B cell (primary cell): ENCODE measurements around the gene CD226. TPM values are rescaled to one million over a fixed set of nuclear protein-coding genes. Genes with fewer than 3 reads are reported as not detected.
"Not testable (repeated sequence)": the region's sequence is repeated elsewhere in the genome, so short reads cannot be mapped to it uniquely, and the experiment has no call there.

Source experiments
- ATAC-seq: fragments of 200-7000 bp; cut with Tn5 transposase; one replicate; pipeline ENCODE4 v1.10.0; 2021; ENCODE audit warnings: low read depth, mild to moderate bottlenecking, moderate number of reproducible peaks, moderate library complexity
- CTCF ChIA-PET: fragments of 350-600 bp; sonication (Branson Sonifier 250); formaldehyde crosslinking; loops from one replicate; lab custom pipeline; 2021; ENCODE audit warnings: antibody characterized with exemption, inconsistent platforms; lab: Charles Lee
- POLR2A ChIA-PET: fragments of 350-600 bp; sonication (Branson Sonifier 250); formaldehyde crosslinking; loops from one replicate; lab custom pipeline; 2021; ENCODE audit warnings: antibody characterized with exemption; lab: Charles Lee
- DNase-seq: peaks from one replicate; pipeline ENCODE4 v3.0.0; 2013
- H2AFZ ChIP-seq: 2 replicates; pipeline ENCODE4 v1.6.1; 2012; ENCODE audit warnings: mild to moderate bottlenecking, low read depth, low read length; ENCODE audit not compliant: insufficient read depth, poor library complexity, severe bottlenecking
- H3K27ac ChIP-seq, 2 donors: 1 replicate in 1 of 2; 2 replicates in 1 of 2; pipeline ENCODE4 v1.5.1; 2012 to 2013; ENCODE audit warnings: low read length in 2 of 2, mild to moderate bottlenecking in 2 of 2, moderate library complexity in 1 of 2
- H3K27me3 ChIP-seq, 4 experiments: fragments of 200-600 bp in 1 of 4; sonication (generic) in 1 of 4; replicated peaks in 1 of 4; 1 replicate in 2 of 4; 2 replicates in 2 of 4; pipeline versions ENCODE4 v1.6.1 to v1.7.0; 2013 to 2016; ENCODE audit warnings: low read length in 3 of 4, mild to moderate bottlenecking in 2 of 4, mixed read lengths in 1 of 4, moderate library complexity in 1 of 4; ENCODE audit not compliant: insufficient read depth in 4 of 4, control insufficient read depth in 3 of 4; ENCODE audit errors: control extremely low read depth in 1 of 4
- H3K36me3 ChIP-seq, 2 experiments: replicated peaks in 1 of 2; 1 replicate in 1 of 2; 2 replicates in 1 of 2; pipeline versions ENCODE4 v1.6.1 to v1.7.1; 2013; ENCODE audit warnings: low read length in 1 of 2; ENCODE audit not compliant: insufficient read depth in 2 of 2, control insufficient read depth in 1 of 2; ENCODE audit errors: control extremely low read depth in 1 of 2, extremely low read depth in 1 of 2
- H3K4me1 ChIP-seq, 2 donors: fragments of 200-600 bp in 1 of 2; sonication (generic) in 1 of 2; 1 replicate in 1 of 2; 2 replicates in 1 of 2; pipeline versions ENCODE4 v1.5.1 to v1.6.1; 2013 to 2017; ENCODE audit warnings: low read length in 2 of 2; ENCODE audit not compliant: control insufficient read depth in 2 of 2, insufficient read depth in 2 of 2
- H3K4me2 ChIP-seq: replicated peaks from 2 replicates; pipeline ENCODE3; 2012; ENCODE audit warnings: mild to moderate bottlenecking, low read depth, low read length; ENCODE audit not compliant: poor library complexity, severe bottlenecking
- H3K4me3 ChIP-seq, 5 experiments: fragments of 200-600 bp in 1 of 5; sonication (generic) in 1 of 5; 1 replicate in 3 of 5; 2 replicates in 2 of 5; pipeline versions ENCODE4 v1.5.1 to v1.7.0; 2011 to 2016; ENCODE audit warnings: low read length in 4 of 5, mild to moderate bottlenecking in 4 of 5, low read depth in 2 of 5, control low read depth in 1 of 5, moderate library complexity in 1 of 5; ENCODE audit not compliant: insufficient read depth in 1 of 5; ENCODE audit errors: control extremely low read depth in 1 of 5, extremely low read depth in 1 of 5
- H3K79me2 ChIP-seq: fragments of 200-600 bp; sonication (generic); one replicate; pipeline ENCODE4 v1.6.0; 2016; ENCODE audit warnings: low read length; ENCODE audit not compliant: control insufficient read depth, insufficient read depth
- H3K9ac ChIP-seq: fragments of 200-600 bp; sonication (generic); 2 replicates; pipeline ENCODE4 v1.6.1; 2017; ENCODE audit warnings: mild to moderate bottlenecking, low read length, moderate library complexity
- H3K9me3 ChIP-seq, 3 donors: one replicate each; pipeline versions ENCODE4 v1.6.1 to v1.7.1; 2013; ENCODE audit warnings: low read length in 2 of 3; ENCODE audit not compliant: control insufficient read depth in 2 of 3, insufficient read depth in 1 of 3; ENCODE audit errors: control extremely low read depth in 1 of 3
- H4K20me1 ChIP-seq: 2 replicates; pipeline ENCODE4 v1.6.0; 2012; ENCODE audit warnings: mild to moderate bottlenecking, low read length; ENCODE audit not compliant: insufficient read depth, control insufficient read depth, poor library complexity, severe bottlenecking
- H3K27ac Mint-ChIP-seq: one replicate; pipeline ENCODE4 v1.8.0; 2021; ENCODE audit warnings: mixed read lengths
- H3K27me3 Mint-ChIP-seq: one replicate; pipeline ENCODE4 v1.8.0; 2021; ENCODE audit warnings: mixed read lengths
- H3K4me1 Mint-ChIP-seq: one replicate; pipeline ENCODE4 v1.8.0; 2021; ENCODE audit warnings: mixed read lengths
- H3K4me3 Mint-ChIP-seq: one replicate; pipeline ENCODE4 v1.8.0; 2021; ENCODE audit warnings: mixed read lengths
- H3K9me3 Mint-ChIP-seq: one replicate; pipeline ENCODE4 v1.8.0; 2022; ENCODE audit warnings: mixed read lengths; ENCODE audit not compliant: insufficient read depth
- EZH2 ChIP-seq: IDR thresholded peaks from 2 replicates; pipeline ENCODE4 v1.6.1; 2012; ENCODE audit warnings: borderline replicate concordance, low read depth, mild to moderate bottlenecking, moderate library complexity, low read length; ENCODE audit not compliant: insufficient read depth, poor library complexity, severe bottlenecking
- WGBS: methylation state at CpG from one replicate; pipeline ENCODE4 v1.1.5; 2013; ENCODE audit warnings: missing lambda C conversion rate; ENCODE audit not compliant: insufficient coverage; 5-methylcytosine and 5-hydroxymethylcytosine counted together
- intact Hi-C: fragments of 100-400 bp; cut with micrococcal nuclease; formaldehyde crosslinking; loops from one replicate; pipeline ENCODE4 v1.10.0; 2022
- polyA plus RNA-seq: library from polyadenylated mRNA; depleted of rRNA; stranded (reverse); fragments of >200 nt; gene quantifications from 2 replicates; pipeline ENCODE4 v1.2.3, GENCODE V29; 2012
- total RNA-seq, 2 donors: library from RNA; stranded (reverse); fragments of 120-200 nt in 1 of 2; gene quantifications; 1 replicate in 1 of 2; 2 replicates in 1 of 2; pipeline versions ENCODE4 v1.2.3 to v1.2.4, GENCODE V29; 2013 to 2022
- TF ChIP-seq, protein P1 (sequence below): fragments of 200-600 bp; IDR thresholded peaks from one replicate; pipeline ENCODE4 v1.8.0; 2022; ENCODE audit warnings: antibody characterized with exemption, mild to moderate bottlenecking

CD226 gene
- total and polyA plus RNA-seq, 2 donors (not counting 1 experiment from before 2014, with no cell fraction given) = 0.78 to 2.6 TPM

DNA sequence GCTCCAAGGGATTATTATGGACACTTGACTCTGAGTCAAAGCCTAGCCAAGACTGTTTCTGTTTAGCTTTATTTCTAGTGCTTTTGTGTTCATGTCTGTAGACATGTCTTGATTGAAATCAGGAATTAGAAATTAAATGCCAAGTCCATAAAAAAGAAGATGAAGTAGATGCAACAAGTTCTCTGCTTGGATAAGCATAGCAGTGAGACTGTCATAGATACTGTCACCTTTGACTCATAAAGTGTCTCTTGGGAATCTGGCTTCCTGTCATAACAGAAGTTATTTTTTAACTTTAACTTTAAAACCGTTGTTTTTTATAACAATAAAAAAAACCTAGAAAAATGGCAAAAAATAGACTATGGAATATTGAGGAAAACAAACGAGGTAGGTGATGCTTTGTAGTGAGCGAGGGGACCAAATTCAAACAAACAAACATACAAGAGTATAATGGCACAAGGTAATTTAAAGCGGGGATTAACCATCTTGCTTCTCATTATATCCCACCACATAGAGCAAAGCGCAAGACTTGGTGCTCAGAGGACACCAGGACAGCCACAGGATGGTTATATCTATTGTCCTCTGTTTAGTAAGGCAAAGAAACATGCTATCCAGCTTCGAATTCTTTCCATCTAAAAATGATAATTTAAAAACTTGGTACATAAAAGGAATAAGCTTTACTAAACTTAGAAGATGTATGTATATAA, 64.6 kb downstream of the CD226 start:
- intact Hi-C loops = no loop called here
- no peaks in the 10 kb centered on the region for H3K9me3 Mint-ChIP-seq
- DNase-seq (no peak), ATAC-seq (peak; percentile 61)
- ChIA-PET CTCF (no interaction called here), POLR2A (no interaction called here)
- no CpG with 5 or more reads among the region's 6 CpGs for WGBS
- H3K27me3 ChIP-seq = no peaks in the 10 kb centered on the region
- no peak overlapping the region for H3K27ac Mint-ChIP-seq
- H3K36me3 ChIP-seq = no peaks in the 10 kb centered on the region
- TF ChIP-seq, protein P1, sequence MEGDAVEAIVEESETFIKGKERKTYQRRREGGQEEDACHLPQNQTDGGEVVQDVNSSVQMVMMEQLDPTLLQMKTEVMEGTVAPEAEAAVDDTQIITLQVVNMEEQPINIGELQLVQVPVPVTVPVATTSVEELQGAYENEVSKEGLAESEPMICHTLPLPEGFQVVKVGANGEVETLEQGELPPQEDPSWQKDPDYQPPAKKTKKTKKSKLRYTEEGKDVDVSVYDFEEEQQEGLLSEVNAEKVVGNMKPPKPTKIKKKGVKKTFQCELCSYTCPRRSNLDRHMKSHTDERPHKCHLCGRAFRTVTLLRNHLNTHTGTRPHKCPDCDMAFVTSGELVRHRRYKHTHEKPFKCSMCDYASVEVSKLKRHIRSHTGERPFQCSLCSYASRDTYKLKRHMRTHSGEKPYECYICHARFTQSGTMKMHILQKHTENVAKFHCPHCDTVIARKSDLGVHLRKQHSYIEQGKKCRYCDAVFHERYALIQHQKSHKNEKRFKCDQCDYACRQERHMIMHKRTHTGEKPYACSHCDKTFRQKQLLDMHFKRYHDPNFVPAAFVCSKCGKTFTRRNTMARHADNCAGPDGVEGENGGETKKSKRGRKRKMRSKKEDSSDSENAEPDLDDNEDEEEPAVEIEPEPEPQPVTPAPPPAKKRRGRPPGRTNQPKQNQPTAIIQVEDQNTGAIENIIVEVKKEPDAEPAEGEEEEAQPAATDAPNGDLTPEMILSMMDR = no peak
- no peak for TF ChIP-seq EZH2
- H3K4me1 ChIP-seq = peaks cover 8 to 9% of the 10 kb centered on the region in 2 donors
- no peaks in the 10 kb centered on the region for H3K27me3 Mint-ChIP-seq
- H4K20me1 ChIP-seq = no peaks in the 10 kb centered on the region
- H3K9ac ChIP-seq = peak overlapping the region; percentile 8
- peaks cover 21% of the 10 kb centered on the region for H3K4me1 Mint-ChIP-seq
- no peaks in the 10 kb centered on the region for H3K79me2 ChIP-seq
- no peak overlapping the region for H3K4me3 ChIP-seq
- H3K9me3 ChIP-seq = peaks cover 0 to 1% (median 0%) of the 10 kb centered on the region in 3 donors
- peak overlapping the region; percentile 9 for H3K4me2 ChIP-seq
- no peak overlapping the region for H2AFZ ChIP-seq
- H3K4me3 Mint-ChIP-seq = peak overlapping the region; percentile 17
- H3K27ac ChIP-seq = no peak overlapping the region

DNA sequence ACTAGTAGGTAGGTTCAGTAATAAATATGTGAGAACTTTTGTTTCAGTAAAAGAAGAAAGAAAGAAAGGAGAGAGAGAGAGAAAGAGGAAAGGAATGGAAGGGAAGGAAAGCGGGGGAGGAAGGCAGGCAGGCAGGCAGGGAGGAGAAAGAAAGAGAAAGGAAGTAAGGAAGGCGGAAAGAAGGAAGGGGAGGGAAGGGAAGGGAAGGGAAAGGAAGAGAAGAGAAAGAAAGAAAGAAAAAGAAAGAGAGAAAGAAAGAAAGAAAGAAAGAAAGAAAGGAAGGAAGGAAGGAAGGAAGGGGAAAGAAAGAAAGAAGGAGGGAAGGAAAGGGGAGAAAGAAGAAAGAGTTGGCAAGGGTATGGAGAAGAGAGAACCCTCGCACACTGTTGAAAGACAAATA, 67.6 kb downstream of the CD226 start:
- Mint-ChIP-seq H3K27me3 (no peaks in the 10 kb centered on the region), H3K4me3 (no peak overlapping the region), H3K27ac (no peak overlapping the region), H3K9me3 (no peaks in the 10 kb centered on the region), H3K4me1 (peaks cover 18% of the 10 kb centered on the region)
- Histone ChIP-seq H3K4me2 (no peak overlapping the region), H3K27me3 (no peaks in the 10 kb centered on the region), H3K4me3 (no peak overlapping the region), H3K79me2 (no peaks in the 10 kb centered on the region), H2AFZ (no peak overlapping the region), H3K27ac (no peak overlapping the region), H3K4me1 (peaks cover 8 to 9% of the 10 kb centered on the region in 2 donors), H4K20me1 (no peaks in the 10 kb centered on the region), H3K36me3 (no peaks in the 10 kb centered on the region), H3K9me3 (no peaks in the 10 kb centered on the region), H3K9ac (no peak overlapping the region)
- intact Hi-C loops = no loop called here
- TF ChIP-seq, protein P1 = no peak
- TF ChIP-seq EZH2 = no peak
- ATAC-seq (no peak), DNase-seq (no peak)
- CTCF ChIA-PET = no interaction called here
- POLR2A ChIA-PET = no interaction called here
- WGBS = 97% methylated on average over 2 of the region's 3 CpGs

DNA sequence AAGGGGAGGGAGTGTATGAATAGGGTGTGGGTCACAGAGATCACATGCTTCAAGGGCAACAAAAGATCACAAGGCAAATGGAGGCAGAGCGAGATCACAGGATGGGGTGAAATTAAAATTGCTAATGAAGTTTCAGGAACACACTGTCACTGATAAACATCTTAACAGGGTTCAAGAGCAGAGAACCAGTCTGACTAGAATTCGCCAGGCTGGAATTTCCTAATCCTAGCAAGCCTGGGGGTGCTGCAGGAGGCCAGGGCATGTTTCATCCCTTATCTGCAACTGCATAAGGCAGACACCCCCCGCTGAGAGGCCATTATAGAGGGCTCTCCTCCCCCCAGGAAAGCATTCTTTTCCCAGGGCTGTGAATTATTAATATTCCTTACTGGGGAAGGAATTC, 68.6 kb downstream of the CD226 start:
- H4K20me1 ChIP-seq, H3K27me3 ChIP-seq, H3K27ac ChIP-seq, H2AFZ ChIP-seq, H3K4me2 ChIP-seq, POLR2A ChIA-PET, H3K4me3 ChIP-seq, H3K36me3 ChIP-seq, H3K4me3 Mint-ChIP-seq, H3K9me3 Mint-ChIP-seq, DNase-seq, H3K4me1 ChIP-seq, H3K27me3 Mint-ChIP-seq, CTCF ChIA-PET, H3K79me2 ChIP-seq, H3K9ac ChIP-seq, intact Hi-C loops, ATAC-seq, H3K27ac Mint-ChIP-seq, H3K9me3 ChIP-seq: not testable (repeated sequence)
- peaks cover 13% of the 10 kb centered on the region for H3K4me1 Mint-ChIP-seq
- WGBS = 100% methylated on average over 2 of the region's 3 CpGs
